DOHH2 (cell line): ENCODE results near the gene SLC25A22.

ENCODE experiments used
- H3F3A ChIP-seq: fragments of 200-600 bp; sonication (generic), shearing (Covaris generic); 2 replicates; pipeline ENCODE4 v1.6.0; 2016; ENCODE audit warnings: antibody characterized with exemption, mild to moderate bottlenecking; ENCODE audit not compliant: control insufficient read depth, insufficient read depth
- H3K27ac ChIP-seq: fragments of 200-600 bp; sonication (generic); 2 replicates; pipeline ENCODE4 v1.5.1; 2014; ENCODE audit warnings: low read depth, mild to moderate bottlenecking, low read length, moderate library complexity
- H3K27me3 ChIP-seq: fragments of 200-600 bp; sonication (generic); 2 replicates; pipeline ENCODE4 v1.6.1; 2014; ENCODE audit warnings: mild to moderate bottlenecking, low read length, mixed read lengths; ENCODE audit not compliant: control insufficient read depth
- H3K36me3 ChIP-seq: fragments of 200-600 bp; sonication (generic); 2 replicates; pipeline ENCODE4 v1.6.1; 2014; ENCODE audit warnings: mild to moderate bottlenecking, low read length, moderate library complexity, mixed read lengths; ENCODE audit not compliant: control insufficient read depth
- H3K4me1 ChIP-seq: fragments of 200-600 bp; sonication (generic); 2 replicates; pipeline ENCODE4 v1.6.1; 2014; ENCODE audit warnings: mild to moderate bottlenecking, low read length, mixed read lengths; ENCODE audit not compliant: control insufficient read depth
- H3K4me2 ChIP-seq: fragments of 200-600 bp; sonication (generic); 2 replicates; pipeline ENCODE4 v1.6.0; 2014; ENCODE audit warnings: mild to moderate bottlenecking, low read length, moderate library complexity
- H3K4me3 ChIP-seq: fragments of 200-600 bp; sonication (generic); 2 replicates; pipeline ENCODE4 v1.5.1; 2014; ENCODE audit warnings: mild to moderate bottlenecking, low read length, mixed read lengths
- H3K79me2 ChIP-seq: fragments of 200-600 bp; sonication (generic); 2 replicates; pipeline ENCODE4 v1.6.1; 2014; ENCODE audit warnings: mild to moderate bottlenecking, low read length, mixed read lengths; ENCODE audit not compliant: control insufficient read depth
- H3K9me2 ChIP-seq: fragments of 200-600 bp; sonication (generic); replicated peaks from 2 replicates; pipeline ENCODE4 v1.6.1; 2014; ENCODE audit warnings: mild to moderate bottlenecking, low read length, mixed read lengths; ENCODE audit not compliant: control insufficient read depth
- H3K9me3 ChIP-seq: fragments of 200-600 bp; sonication (generic); 2 replicates; pipeline ENCODE4 v1.6.1; 2014; ENCODE audit warnings: antibody characterized with exemption, low read length, mixed read lengths; ENCODE audit not compliant: control insufficient read depth, insufficient read depth
- H4K20me1 ChIP-seq: fragments of 200-600 bp; sonication (generic); 2 replicates; pipeline ENCODE4 v1.6.0; 2014; ENCODE audit warnings: low read depth, mild to moderate bottlenecking, antibody characterized with exemption, low read length, moderate library complexity; ENCODE audit not compliant: control insufficient read depth, insufficient read depth
- CTCF ChIP-seq: fragments of 200-600 bp; sonication (generic); IDR thresholded peaks from one replicate; pipeline ENCODE4 v1.5.1; 2014; ENCODE audit warnings: antibody characterized with exemption, mild to moderate bottlenecking, low read depth, low read length; ENCODE audit not compliant: poor library complexity, severe bottlenecking
- EZH2phosphoT487 ChIP-seq: fragments of 200-600 bp; sonication (generic); IDR thresholded peaks from 2 replicates; pipeline ENCODE4 v1.6.1; 2017; ENCODE audit warnings: borderline replicate concordance, mild to moderate bottlenecking, antibody characterized with exemption, low read length, moderate library complexity, mixed read lengths

SLC25A22 gene

DNA sequence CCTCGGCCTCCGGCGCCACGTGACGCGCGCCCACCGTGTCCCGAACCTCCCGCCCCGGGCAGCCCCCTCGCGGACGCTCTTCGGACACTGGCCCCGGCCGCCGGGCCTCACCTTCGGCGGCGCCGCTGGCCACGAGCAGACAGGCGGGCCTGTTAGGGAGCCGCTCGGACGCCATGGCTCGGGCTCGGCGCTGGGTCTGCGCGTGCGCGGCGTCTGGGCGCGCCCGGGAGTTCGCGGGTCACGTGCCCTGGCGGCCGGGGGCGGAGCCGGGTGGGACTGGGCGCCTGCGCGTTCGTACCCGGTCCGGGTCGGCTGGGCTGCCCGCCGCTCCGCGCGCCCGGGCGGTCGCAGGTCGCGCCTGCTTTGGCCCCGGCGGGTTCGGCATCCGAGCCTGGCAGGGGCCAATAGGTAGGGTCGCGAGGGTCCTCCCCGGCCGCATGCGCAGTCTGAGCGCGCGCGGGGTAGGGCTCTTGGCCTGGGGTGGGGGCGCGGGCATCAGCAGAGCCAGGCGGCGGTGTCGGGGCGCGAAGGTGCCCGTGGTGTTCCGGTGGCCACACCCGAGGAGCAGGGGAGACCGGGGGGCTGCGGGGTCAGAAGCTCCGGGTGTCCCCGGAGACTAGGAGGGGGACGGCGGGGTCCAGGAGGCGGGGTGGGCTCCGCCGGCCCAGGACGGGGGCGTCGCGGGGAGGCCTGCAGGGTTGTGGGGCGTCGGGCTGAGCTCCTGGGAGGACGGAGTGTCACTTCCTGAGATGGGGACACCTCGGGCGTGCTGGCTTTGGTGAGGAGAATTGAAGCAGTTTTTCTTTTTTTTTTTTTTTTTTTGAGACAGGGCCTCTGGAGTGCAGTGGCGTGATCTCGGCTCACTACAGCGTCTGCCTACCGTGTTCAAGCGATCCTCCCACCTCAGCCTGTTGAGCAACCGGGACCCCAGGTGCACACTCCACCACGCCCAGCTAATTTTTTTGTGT lies 20.5 kb downstream of the SLC25A22 start, which contains the start of gene GATD1:
GATD1 (minus strand) TSS at position 200 of the 968 bp plus-strand sequence; CDS start at position 175, 25 bp downstream.
- Histone ChIP-seq H3K4me2 (peak within 1 kb of the TSS; percentile 94), H3K27ac (peak within 1 kb of the TSS; percentile 55), H3K4me1 (peaks cover 19% of the 10 kb centered on the region), H3K9me2 (no peaks in the 10 kb centered on the region), H3K4me3 (peak within 1 kb of the TSS; percentile 95), H3K36me3 (peaks cover 49% of the 10 kb centered on the region), H3F3A (no peaks in the 10 kb centered on the region), H3K27me3 (no peaks in the 10 kb centered on the region), H3K79me2 (peaks cover 68% of the 10 kb centered on the region), H4K20me1 (no peaks in the 10 kb centered on the region), H3K9me3 (no peaks in the 10 kb centered on the region)
- no peak for TF ChIP-seq EZH2phosphoT487
- TF ChIP-seq CTCF = no peak

- no peaks in the 10 kb centered on the region for H3K27me3 ChIP-seq
- H4K20me1 ChIP-seq = no peaks in the 10 kb centered on the region
- peak overlapping the region; percentile 95 for H3K4me3 ChIP-seq
- peak overlapping the region; percentile 94 for H3K4me2 ChIP-seq
- peaks cover 71% of the 10 kb centered on the region for H3K79me2 ChIP-seq
- TF ChIP-seq CTCF (peak; percentile 17), EZH2phosphoT487 (no peak)
- no peaks in the 10 kb centered on the region for H3K9me2 ChIP-seq
- no peaks in the 10 kb centered on the region for H3F3A ChIP-seq
- H3K9me3 ChIP-seq = no peaks in the 10 kb centered on the region
- H3K4me1 ChIP-seq = peaks cover 19% of the 10 kb centered on the region
- peak overlapping the region; percentile 55 for H3K27ac ChIP-seq
- H3K36me3 ChIP-seq = peaks cover 57% of the 10 kb centered on the region
These were observed 21.4 kb downstream of the SLC25A22 start for GRCh38 chr11:776561-777287.

GRCh38 chr11:776263-776560 lies 21.9 kb downstream of the SLC25A22 start:
- Histone ChIP-seq H3K79me2 (peaks cover 71% of the 10 kb centered on the region), H3K36me3 (peaks cover 63% of the 10 kb centered on the region), H3K27ac (peak overlapping the region; percentile 26), H3K4me3 (peak overlapping the region; percentile 95), H3K4me1 (peaks cover 19% of the 10 kb centered on the region), H3K9me2 (no peaks in the 10 kb centered on the region), H4K20me1 (no peaks in the 10 kb centered on the region; the same call in 1 of the 2 replicates), H3K27me3 (no peaks in the 10 kb centered on the region), H3K4me2 (peak overlapping the region; percentile 80), H3K9me3 (no peaks in the 10 kb centered on the region), H3F3A (no peaks in the 10 kb centered on the region)
- TF ChIP-seq EZH2phosphoT487 (no peak), CTCF (no peak)
